ENCODE data around the gene IFI27L2. TPM values are rescaled to one million over a fixed set of nuclear protein-coding genes. Genes with fewer than 3 reads are reported as not detected.
A peak's percentile ranks its signal among the peaks of the same experiment; 100 is the strongest.

Gene IFI27L2
- total RNA-seq, 1 experiment from 2014 or later = 28.6 TPM

DNA sequence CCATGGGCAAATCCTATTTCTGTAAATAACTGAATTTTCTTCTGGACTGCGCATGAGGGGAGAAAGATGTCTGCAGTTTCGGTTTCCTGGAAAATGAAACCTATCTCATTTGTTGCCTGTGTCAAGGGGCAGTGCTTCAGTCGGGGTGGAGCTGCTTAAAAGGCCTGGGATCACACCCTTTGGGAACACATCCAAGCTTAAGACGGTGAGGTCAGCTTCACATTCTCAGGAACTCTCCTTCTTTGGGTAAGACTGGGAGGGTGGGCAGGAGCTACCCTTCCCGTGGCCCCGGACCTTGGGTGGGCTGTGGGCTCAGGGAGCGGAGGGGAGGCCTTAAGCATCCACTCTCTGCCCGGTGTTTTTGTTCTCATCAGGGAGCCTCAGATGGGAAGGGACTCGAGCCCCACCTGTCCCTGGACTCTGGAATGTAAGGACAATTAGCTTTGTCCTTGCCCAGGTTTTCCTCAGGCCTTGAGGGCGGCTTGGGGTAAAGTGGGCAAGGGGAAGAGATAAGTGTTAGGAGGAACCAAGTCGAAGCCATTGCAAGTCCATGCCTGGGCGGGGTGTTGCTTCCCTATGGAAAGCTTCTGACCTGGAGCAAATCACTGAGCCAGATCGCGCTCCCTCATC lies 18.7 kb downstream of the IFI27L2 start, which contains the start of gene IFI27:
TSS of gene IFI27 (plus strand) at position 185 of the 630 bp plus-strand sequence.
- Histone ChIP-seq H2BK12ac (ENCODE audit: insufficient read length, low read depth, low read length) (no peak within 1 kb of the TSS), H2BK20ac (ENCODE audit: low read depth, low read length, poor library complexity, severe bottlenecking) (no peak within 1 kb of the TSS), H3K27me3 (ENCODE audit: insufficient read depth, low read length) (no peaks in the 10 kb centered on the region), H2AFZ (ENCODE audit: low read length) (no peak within 1 kb of the TSS), H2AK5ac (ENCODE audit: insufficient read length, low read length) (no peak within 1 kb of the TSS), H3K9ac (ENCODE audit: extremely low read depth, insufficient read length, low read length) (no peak within 1 kb of the TSS), H4K20me1 (ENCODE audit: control insufficient read depth, insufficient read depth, insufficient read length) (no peaks in the 10 kb centered on the region), H4K5ac (ENCODE audit: insufficient read length, low read depth, low read length) (no peak within 1 kb of the TSS), H3K4me2 (ENCODE audit: insufficient read depth, insufficient read length, low read length) (no peak within 1 kb of the TSS), H3K4ac (ENCODE audit: low read depth, low read length) (no peak within 1 kb of the TSS), H3K18ac (ENCODE audit: insufficient read length, low read depth, low read length) (peak within 1 kb of the TSS; percentile 30), H3K56ac (ENCODE audit: insufficient read length, low read depth, low read length) (no peak within 1 kb of the TSS), H2BK120ac (ENCODE audit: low read depth, low read length, poor library complexity, severe bottlenecking) (no peak within 1 kb of the TSS), H3T11ph (ENCODE audit: low read length) (no peak within 1 kb of the TSS), H4K91ac (ENCODE audit: insufficient read length, low read depth, low read length) (no peak within 1 kb of the TSS), H2BK5ac (ENCODE audit: insufficient read length, low read length) (no peak within 1 kb of the TSS), H3K23me2 (ENCODE audit: insufficient read length, low read depth, low read length, poor library complexity, severe bottlenecking) (no peaks in the 10 kb centered on the region), H3K79me1 (ENCODE audit: insufficient read depth, low read depth, low read length, poor library complexity, severe bottlenecking) (no peaks in the 10 kb centered on the region), H3K9me3 (ENCODE audit: control insufficient read depth, low read depth, low read length) (no peaks in the 10 kb centered on the region), H3K27ac (ENCODE audit: insufficient read length, low read depth, low read length) (no peak within 1 kb of the TSS), H3K23ac (ENCODE audit: insufficient read length, low read depth, low read length) (no peak within 1 kb of the TSS), H3K4me1 (ENCODE audit: insufficient read depth, low read length) (no peaks in the 10 kb centered on the region), H3K79me2 (ENCODE audit: insufficient read depth, low read length) (no peaks in the 10 kb centered on the region), H3K14ac (ENCODE audit: insufficient read depth, low read length) (0 out of 2 replicates have a peak within 1 kb of the TSS, but pooled peaks have one; percentile 43), H4K8ac (replicated peaks; ENCODE audit: insufficient read length, low read depth, low read length) (no peak within 1 kb of the TSS), H2BK15ac (ENCODE audit: low read depth, low read length) (no peak within 1 kb of the TSS)
- H3K4me1 Mint-ChIP-seq = peaks cover 16 to 20% of the 10 kb centered on the region in 2 experiments
- 0 out of 5 replicates have a peak within 1 kb of the TSS, but pooled peaks of 1 of the 2 experiments have one; percentile 9 for H3K4me3 Mint-ChIP-seq
- TF ChIP-seq, protein P1, sequence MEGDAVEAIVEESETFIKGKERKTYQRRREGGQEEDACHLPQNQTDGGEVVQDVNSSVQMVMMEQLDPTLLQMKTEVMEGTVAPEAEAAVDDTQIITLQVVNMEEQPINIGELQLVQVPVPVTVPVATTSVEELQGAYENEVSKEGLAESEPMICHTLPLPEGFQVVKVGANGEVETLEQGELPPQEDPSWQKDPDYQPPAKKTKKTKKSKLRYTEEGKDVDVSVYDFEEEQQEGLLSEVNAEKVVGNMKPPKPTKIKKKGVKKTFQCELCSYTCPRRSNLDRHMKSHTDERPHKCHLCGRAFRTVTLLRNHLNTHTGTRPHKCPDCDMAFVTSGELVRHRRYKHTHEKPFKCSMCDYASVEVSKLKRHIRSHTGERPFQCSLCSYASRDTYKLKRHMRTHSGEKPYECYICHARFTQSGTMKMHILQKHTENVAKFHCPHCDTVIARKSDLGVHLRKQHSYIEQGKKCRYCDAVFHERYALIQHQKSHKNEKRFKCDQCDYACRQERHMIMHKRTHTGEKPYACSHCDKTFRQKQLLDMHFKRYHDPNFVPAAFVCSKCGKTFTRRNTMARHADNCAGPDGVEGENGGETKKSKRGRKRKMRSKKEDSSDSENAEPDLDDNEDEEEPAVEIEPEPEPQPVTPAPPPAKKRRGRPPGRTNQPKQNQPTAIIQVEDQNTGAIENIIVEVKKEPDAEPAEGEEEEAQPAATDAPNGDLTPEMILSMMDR (conservative IDR thresholded peaks at IDR 0.05) = no peak
- H3K27me3 Mint-ChIP-seq (ENCODE audit: low read depth) = peaks cover 2% of the 10 kb centered on the region
- DNase-seq = peak; percentile 28
- H3K27ac Mint-ChIP-seq = peak within 1 kb of the TSS in 2 of 3 experiments; percentile 52 to 81; a peak in 2 of 7 replicates
- no peaks in the 10 kb centered on the region for H3K9me3 Mint-ChIP-seq
- WGBS (ENCODE audit: extremely low coverage, insufficient read length, low lambda C conversion rate) = no CpG with 5 or more reads among the region's 14 CpGs
- no peaks in the 10 kb centered on the region; a peak in 1 of 7 replicates for H3K36me3 Mint-ChIP-seq (ENCODE audit: insufficient read depth in 1 of 3, low read depth in 3 of 3)
